AG20443 (cell line): ENCODE measurements around the gene TCP11L2.

Experiments used
- DNase-seq: peaks from one replicate; pipeline ENCODE4 v3.0.0; 2012; ENCODE audit warnings: low spot score, mixed read lengths

Gene TCP11L2

DNA sequence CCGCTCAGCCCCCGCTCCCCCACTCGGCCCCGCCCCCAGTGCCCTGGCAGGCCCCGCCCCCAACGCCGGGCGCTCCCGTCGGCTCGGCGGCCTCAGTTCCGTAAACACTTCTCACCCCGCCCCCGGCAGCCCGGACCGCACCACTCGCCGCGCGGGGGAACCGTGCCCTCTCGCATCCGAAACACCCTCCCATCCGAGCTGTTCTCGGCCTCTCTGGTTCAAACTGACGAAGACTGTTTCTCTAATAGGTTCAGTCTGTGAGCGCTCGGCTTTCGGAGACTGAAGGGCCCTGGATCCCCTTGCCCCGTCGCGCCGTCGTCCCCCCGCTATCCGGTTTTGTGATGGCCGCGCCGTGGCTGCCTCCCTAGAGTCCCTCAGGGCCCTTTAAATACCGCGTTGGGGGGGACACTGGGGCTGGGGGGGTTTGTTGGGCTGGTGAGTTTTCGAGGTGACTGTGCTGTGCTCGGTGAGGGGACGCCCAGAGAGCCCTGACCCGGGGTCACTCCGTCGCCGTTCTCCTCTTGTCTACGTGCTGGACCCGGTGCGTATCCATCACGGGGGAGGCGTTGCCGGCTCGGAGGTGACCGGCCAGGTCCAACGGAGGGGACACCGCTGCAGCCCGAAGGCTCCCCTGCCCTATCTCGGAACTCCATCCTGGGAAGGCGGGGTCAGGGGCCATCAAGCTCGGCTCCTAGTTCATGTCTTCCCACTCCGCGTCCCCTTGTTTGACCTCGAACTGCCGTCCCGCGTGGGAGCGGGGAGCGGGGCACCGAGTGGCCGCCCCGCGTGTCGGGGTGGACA lies at the start of gene TCP11L2:
TCP11L2 (plus strand) TSS at position 333 of the 801 bp plus-strand sequence. CDS start 8,343 bp downstream, outside the sequence.
- DNase-seq = peak; percentile 96

DNA sequence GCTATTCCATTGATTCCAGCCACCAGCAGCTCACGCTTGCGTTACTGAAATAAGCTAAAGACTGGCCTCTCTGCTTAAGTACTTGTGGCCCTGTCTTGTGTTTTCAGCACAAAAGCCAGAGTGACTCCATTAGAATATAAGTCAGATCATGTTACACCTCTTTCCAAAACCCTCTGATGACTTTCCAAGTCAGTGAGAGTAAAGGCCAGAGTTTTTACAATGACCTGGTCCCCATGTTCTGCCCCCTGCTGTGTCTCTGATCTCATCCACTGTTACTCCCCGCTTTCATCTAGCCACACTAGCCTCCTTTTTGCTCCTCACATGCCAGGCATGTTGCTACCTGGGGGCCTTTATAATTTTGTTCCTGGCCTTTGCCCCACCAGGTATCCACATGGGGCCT lies 47.8 kb upstream of the TCP11L2 start:
- no peak for DNase-seq

DNA sequence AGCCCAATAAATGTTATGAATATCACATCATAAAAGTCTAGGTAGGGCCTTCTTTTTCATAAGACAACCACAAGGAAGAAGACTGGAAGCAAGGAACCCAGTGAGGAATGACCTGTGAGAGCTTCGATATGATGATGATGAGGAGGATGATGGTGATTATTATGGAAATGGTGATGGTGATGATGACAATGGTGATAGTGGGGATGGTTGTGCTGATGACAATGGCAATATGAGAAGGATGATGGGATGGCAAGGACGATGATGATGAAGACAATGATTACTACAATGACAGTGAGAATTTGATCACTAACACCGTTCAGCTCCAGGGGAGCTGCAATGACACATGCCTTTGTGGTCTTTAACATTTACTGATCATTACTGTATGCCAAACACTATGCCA lies 47.0 kb upstream of the TCP11L2 start:
- no peak for DNase-seq

DNA sequence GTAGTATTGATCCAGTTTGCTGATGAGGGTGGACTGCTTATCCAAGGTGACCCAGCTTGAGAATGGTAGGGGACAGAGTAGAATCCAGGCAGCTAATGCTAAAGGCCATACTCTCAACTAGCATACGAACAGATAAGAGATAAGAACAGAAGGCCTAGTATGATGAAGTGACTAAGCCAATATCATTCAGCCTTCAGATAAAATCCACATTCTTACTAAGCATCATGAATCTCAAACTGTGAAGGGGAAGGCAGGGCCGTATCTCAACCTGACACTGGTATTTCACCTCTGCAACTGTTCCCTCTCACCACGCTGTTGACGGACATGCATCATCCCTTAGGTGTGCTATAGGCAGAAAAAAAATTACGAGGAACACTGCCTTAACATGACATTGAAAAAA lies 46.6 kb upstream of the TCP11L2 start:
- no peak for DNase-seq

DNA sequence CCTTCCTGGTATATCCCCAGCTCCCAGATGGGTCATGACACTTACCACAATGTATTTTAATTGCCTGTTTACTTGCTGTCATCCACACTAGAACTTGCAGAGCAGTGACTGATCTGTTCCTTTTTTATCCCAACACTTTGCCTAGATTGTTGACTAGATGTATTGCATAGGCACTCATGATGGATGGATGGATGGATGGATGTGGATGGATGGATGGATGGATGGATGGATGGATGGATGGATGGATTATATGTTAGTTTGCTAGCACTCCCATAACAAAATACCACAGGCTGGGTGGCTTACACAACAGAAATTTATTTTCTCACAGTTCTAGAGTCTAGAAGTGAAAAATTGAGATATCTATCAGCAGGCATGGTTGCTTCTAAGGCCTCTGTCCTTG lies 46.0 kb upstream of the TCP11L2 start:
- DNase-seq = no peak

DNA sequence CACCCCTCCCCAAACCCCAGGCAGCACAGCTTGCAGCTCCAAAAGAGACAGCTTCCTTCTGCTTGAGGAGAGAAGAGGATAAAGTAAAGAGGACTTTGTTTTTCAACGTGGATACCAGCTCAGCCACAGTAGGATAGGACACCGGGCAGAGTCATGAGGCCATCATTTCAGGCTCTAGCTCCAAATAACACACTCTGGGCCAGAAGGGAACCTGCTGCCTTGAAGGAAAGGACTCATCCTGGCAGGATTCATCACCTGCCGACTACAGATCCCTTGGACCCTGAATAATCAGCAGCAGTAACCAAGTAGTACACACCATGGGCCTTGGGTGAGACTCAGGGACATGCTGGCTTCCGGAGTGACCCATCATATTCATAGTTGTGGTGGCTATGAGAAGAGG lies 44.3 kb upstream of the TCP11L2 start:
- no peak for DNase-seq

DNA sequence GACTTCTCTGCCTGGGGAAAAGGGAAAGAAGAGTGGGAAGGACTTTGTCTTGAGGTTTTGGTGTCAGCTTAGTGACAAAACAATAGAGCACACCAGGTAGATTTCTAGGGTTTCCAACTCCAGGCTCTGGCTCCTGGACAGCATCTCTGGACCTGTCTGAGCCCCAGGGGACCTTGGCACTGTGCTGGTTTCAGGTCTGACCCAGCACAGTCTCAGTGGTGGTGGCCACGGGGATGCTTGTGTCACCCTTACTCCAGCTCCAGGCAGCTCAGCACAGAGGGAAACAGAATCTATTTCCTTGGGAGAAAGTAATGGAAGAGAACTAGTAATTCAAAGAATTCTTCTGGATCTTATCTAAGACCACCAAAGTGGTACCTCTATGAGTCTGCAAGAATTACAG lies 43.6 kb upstream of the TCP11L2 start:
- DNase-seq = no peak

DNA sequence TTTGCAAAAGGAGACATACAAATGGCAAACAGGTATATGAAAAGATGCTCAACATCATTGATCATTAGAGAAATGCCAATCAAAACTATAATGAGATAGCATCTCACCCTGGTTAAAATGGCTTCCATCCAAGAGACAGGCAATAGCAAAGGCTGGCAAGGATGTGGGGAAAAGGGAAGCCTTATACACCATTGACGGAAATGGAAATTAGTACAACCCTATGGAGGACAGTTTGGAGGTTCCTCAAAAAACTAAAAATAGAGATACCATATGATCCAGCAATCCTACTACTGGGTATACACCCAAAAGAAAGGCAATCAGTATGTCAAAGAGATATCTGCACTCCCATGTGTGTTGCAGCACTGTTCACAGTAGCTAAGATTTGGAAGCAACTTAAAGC lies 37.4 kb upstream of the TCP11L2 start:
- DNase-seq = no peak

DNA sequence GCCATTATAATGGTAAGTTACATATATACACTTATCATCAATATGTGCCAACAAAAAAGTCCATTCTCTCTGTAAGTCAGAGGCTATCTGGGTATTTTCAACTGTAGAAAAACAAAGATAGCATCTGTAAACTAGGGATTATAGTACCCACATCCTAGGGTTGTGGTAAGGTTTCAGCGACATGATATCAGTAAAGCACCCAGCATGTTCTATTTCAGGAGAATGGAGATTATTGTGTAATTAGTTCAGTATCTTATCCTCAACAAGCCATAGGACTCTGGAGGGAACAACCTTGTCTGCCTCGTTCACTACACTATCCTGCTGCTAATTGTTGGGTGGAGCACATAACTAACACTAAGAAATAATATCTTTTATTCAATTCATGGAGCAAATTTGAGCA lies 35.0 kb upstream of the TCP11L2 start:
- DNase-seq = no peak

DNA sequence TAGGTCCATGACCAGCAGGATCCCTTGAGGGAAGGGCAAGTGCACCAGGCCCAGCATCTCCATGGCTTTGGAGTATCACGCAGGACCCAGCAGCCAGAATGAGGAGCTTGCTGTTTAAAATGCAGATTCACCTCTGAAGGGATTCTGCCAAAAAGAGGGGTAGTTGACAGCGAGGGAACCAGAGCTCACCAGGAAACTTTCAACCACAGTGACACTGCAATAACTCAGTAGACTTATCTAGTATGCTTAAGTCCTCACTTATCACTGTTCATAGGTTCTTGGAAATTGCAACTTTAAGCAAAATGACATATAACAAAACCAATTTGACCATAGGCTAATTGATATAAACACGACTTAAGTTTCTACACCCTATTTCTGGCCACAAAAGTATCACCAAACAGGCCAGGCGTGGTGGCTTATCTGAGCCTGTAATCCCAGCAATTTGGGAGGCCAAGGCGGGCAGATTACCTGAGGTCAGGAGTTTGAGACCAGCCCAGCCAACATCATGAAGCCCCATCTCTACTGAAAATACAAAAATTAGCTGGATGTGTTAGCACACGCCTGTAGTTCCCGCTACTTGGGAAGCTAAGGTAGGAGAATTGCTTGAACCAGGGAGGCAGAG lies 33.3 kb upstream of the TCP11L2 start:
- DNase-seq = no peak

DNA sequence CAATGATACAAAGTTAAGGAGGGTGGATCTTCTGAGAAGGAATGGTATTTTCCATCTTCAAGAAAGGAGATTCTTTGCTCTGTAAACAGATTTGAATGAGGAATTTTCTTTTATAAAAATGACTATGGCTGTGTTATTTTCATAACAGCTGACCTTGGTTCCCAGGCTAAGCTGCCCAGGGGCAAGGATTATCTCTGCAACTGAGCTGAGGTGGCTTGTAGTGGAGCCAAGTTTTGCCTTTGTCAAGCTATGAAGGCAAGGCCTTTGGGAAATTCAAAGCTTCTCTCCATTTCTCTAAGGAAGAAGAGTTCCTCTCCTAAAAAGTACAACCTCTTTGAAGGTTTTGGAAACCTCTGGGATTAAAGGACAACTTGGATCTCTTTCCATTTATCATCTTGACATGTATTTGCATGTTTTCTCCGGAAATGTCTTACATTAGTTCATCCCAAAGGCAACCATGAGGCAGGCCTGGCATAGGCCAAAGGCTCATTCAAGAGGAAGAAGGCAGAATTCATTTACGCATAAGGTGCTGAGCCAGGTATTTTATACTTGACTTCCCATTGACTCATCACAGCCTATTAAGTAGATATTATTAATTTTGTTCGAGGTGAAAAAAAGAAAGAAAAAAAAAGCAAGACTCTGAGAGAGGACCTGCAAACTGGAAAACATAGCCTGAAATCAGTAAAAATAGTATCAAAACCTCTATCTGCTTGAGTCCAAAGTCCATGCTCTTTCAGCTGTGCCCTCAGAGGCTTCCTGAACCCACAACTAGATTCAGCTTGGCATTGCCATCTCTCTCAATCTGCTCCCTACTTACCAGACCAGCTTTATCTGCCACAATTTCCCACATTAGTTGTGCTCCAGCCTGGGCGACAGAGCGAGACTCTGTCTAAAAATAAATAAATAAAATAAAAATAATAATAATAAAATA lies 30.7 kb upstream of the TCP11L2 start:
- DNase-seq = no peak

DNA sequence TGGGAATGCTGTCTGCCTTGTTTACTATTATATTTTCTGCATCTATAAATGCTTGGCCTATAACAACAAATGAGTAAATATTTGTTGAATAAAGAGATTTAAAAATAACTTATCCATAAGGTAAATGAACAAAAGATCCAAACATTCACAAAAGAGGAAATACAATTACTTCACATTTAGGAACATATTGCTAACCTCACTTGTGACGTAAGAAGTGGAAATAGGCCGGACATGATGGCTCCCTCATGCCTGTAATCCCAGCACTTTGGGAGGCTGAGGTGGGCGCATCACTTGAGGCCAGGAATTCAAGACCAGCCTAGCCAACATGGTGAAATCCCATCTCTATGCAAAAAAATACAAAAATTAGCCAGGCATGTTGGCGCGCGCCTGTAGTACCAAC lies 29.0 kb upstream of the TCP11L2 start:
- no peak for DNase-seq

DNA sequence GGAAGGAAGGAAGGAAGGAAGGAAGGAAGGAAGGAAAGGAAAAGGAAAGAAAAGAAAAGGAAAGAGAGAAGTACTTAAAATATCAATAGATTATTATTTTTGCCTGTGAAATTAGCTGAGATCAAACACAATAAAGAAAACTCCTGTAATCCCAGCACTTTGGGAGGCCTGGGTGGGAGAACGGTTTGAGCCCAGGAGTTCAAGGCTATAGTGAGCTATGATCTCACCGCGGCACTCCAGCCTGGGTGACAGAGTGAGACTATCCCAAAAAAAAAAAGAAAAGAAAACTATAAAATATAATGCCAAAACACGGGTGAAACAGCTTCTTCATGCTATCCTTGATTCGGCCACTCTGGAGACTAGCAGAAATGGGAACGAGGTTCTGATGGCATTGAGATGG lies 28.5 kb upstream of the TCP11L2 start:
- no peak for DNase-seq

DNA sequence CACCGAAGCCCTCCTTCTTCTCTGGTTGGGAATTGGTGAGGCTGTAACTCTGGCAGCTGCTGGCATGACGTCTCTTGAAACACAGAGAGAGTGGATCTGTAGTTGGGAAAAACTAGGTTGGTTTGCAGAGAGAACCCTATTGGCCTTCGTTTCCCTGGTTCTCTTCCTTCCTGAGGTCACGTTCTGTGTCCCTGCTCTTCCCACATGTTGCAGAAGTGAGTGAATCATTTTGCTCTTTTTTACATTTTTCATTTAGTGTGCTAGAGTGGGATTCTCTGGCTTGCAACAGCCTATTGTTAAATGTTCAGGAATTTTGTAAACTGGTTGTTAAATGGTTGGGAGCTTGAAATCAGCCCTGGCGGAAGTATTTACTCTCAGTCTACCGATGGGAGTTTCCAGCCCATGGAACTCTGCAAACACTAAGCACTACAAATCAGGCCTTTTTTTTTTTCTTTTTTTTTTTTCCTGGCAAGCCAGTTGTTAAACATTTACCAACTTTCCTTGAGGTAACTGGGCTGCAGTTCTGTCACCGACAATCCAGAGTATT lies 27.9 kb upstream of the TCP11L2 start:
- DNase-seq = no peak

DNA sequence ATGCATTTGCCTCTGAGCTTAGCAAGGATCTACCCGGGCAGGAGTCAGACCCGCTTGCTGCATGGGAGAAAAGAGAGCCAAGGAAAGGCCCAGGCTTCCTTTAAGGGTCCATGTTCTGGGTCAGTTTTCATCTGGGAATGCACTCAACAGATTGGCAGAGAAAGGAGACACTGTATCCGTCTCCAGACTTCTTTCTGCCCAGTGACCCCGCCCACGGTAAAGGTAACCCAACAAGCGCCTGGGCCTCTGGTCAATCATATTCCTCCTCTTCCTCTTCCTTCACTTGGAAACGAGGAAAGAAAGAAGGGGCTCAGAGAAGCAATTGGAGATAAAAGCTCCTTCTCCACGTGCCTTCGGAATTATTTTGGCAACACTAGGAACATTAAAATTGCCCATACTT lies 27.1 kb upstream of the TCP11L2 start:
- DNase-seq = no peak

DNA sequence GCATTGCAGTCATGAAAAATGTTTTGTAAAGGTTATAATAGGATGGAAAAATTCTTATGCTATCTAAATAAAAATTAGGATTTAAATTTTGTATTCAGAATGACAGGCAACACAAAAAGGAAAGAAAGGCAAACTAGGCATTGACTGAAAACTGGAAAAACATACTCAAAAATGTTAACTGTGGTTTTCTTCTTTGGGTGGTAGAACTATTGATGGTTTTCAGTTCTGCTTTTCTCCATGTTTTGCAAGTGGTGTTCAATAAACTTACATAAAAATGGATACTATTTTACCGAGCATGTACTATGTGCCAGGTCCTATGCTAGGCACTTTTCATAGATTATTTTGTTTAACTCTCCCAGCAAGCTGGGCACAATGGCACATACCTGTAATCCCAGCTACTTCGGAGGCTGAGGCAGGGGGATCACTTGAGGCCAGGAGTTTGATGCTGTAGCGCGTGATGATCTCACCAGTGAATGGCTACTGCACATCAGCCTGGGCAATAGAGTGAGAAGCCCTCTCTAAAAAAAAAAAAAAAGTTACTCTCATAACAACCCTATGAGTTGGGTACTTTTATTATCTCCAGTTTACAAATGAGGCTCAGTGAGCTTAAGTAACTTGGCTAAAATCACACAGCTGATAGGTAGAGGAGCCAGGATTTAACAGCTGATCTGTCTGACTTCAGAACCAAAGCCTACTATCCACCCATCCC lies 26.3 kb upstream of the TCP11L2 start:
- DNase-seq = no peak

DNA sequence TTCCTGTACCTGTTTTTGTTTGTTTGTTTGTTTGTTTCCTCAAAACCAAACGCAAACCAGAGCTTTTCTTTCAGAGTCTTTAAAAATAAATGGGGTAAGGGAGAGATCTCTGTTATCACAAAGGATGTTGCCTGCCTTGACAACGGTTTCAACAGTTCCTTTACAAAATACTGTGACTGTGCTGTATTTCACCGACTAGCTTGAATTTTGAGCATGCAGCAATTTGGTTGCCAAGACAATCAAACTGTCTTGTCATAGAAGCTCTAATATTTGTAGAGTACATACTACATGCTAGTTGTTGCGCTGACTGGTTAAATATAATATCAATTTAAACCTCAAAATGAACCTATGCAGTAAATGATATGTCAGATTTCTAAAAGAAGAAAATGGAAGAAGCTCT lies 22.4 kb upstream of the TCP11L2 start:
- DNase-seq = no peak

DNA sequence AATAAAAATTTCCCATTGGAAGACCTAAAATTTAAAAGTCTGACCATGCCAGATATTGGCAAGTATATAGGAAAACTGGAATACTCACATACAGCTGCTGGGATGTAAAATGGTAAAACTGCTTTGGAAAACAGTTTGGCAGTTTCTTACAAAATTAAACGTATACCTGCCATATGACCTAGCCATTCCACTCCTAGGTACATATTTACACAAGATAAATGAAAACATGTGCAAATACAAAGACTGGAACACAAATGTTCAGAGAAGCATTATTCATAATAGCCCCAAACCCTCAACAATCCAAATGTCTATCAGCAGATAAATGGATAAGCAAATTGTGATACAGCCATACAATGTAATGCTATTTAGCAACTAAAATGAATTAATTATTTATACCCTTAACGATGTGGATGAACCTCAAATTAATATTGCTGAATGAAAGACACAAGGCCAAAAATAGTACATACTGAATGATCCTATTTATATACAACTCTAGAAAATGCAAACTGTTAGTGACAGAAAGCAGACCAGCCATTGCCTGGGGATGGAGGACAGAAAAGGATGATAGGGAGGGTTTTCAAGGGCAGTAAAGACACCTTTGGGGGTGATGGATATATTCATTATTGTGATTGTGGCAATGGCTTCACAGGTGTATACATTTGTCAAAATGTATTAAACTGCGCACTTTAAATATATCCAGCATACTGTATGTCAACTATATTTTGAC lies 21.3 kb upstream of the TCP11L2 start:
- DNase-seq = no peak

DNA sequence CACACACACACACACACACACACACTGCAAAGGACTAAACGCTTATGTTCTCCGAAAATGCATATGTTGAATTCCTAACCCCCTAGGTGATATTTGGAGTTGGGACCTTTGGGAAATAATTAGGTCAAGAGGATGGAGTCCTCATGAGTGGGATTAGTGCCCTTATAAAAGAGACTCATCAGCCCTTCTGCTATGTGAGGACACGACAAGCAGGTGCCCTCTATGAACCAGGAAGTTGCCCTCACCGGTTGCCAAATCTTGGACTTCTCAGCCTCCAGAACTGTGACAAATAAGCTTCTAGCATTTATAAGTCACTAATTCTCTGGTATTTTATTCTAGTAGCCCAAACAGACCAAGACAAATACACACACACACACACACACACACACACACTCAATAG lies 20.7 kb upstream of the TCP11L2 start:
- DNase-seq = no peak

DNA sequence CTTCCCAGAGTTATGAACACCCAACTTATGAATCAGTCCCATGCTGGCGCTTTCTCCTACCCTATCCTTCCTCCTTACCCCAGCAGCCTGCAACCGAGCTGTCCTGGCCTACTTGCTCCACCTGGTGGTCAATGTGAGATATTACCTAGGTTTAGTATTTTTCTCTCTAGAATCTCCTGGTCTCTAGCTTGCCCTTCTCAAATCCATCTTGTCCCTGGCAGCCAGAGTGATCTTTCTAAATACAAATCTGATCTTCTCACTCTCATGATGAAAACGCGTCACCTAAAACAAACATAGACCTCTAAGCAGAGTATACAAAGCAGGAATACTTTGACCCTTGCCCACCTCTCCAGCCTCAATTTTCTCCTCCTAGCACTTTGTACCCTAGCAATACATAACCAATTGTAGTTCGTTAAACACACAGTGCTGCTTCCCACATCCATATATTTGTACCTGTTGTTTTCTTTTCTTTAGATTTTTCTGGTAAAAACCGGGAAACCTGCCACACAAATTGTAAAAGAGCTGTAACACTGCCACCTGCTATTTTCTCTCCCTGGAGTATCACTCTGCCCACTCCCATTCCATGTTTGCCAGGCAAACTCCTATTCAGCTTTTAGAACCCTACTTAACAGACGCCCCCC lies 20.0 kb upstream of the TCP11L2 start:
- DNase-seq = peak; percentile 68
